Astrocyte (in vitro differentiated cells and primary cell): ENCODE measurements around the gene PTRH1. TPM values are rescaled to one million over a fixed set of nuclear protein-coding genes. Genes with fewer than 3 reads are reported as not detected.

Source experiments
- DNase-seq: peaks from one replicate; pipeline ENCODE4 v3.0.0-alpha.2; 2010; ENCODE audit warnings: low read depth
- FAIRE-seq: peaks from 2 replicates; lab custom pipeline; 2011; peaks lifted over from hg19 to GRCh38; lab: Jason Lieb, UNC
- H2AFZ ChIP-seq: 2 replicates; pipeline ENCODE4 v1.6.0; 2012; ENCODE audit warnings: low read depth, low read length, inconsistent platforms
- H3K27ac ChIP-seq: 2 replicates; pipeline ENCODE4 v1.5.1; 2011; ENCODE audit warnings: low read depth, low read length, inconsistent platforms
- H3K27me3 ChIP-seq: 2 replicates; pipeline ENCODE4 v1.6.0; 2011; ENCODE audit warnings: low read length, inconsistent platforms; ENCODE audit not compliant: insufficient read depth
- H3K36me3 ChIP-seq: 2 replicates; pipeline ENCODE4 v1.5.1; 2011; ENCODE audit warnings: low read length, inconsistent platforms; ENCODE audit not compliant: insufficient read depth
- H3K4me1 ChIP-seq: 2 replicates; pipeline ENCODE4 v1.5.1; 2011; ENCODE audit warnings: low read length, inconsistent platforms; ENCODE audit not compliant: insufficient read depth
- H3K4me2 ChIP-seq: 2 replicates; pipeline ENCODE4 v1.6.0; 2012; ENCODE audit warnings: low read length, inconsistent platforms
- H3K4me3 ChIP-seq: 2 replicates; pipeline ENCODE4 v1.5.1; 2011; ENCODE audit warnings: low read depth, mild to moderate bottlenecking, low read length, inconsistent platforms; ENCODE audit not compliant: insufficient read depth
- H3K79me2 ChIP-seq: 2 replicates; pipeline ENCODE4 v1.6.0; 2012; ENCODE audit warnings: mild to moderate bottlenecking, low read length, inconsistent platforms; ENCODE audit not compliant: insufficient read depth
- H3K9ac ChIP-seq: 2 replicates; pipeline ENCODE4 v1.6.0; 2012; ENCODE audit warnings: mild to moderate bottlenecking, low read length, inconsistent platforms
- H3K9me3 ChIP-seq: 2 replicates; pipeline ENCODE4 v1.5.1; 2012; ENCODE audit warnings: low read depth, mild to moderate bottlenecking, low read length, inconsistent platforms; ENCODE audit not compliant: insufficient read depth
- H4K20me1 ChIP-seq: 2 replicates; pipeline ENCODE4 v1.6.0; 2012; ENCODE audit warnings: low read length, inconsistent platforms; ENCODE audit not compliant: insufficient read depth
- H3K27ac Mint-ChIP-seq: one replicate; pipeline ENCODE4 v1.8.0; 2021; ENCODE audit warnings: mild to moderate bottlenecking, mixed read lengths; ENCODE audit not compliant: unreplicated experiment
- H3K27me3 Mint-ChIP-seq: one replicate; pipeline ENCODE4 v1.8.0; 2021; ENCODE audit warnings: low read depth, mixed read lengths; ENCODE audit not compliant: unreplicated experiment
- H3K36me3 Mint-ChIP-seq: one replicate; pipeline ENCODE4 v1.8.0; 2021; ENCODE audit warnings: low read depth, mixed read lengths; ENCODE audit not compliant: unreplicated experiment
- H3K4me1 Mint-ChIP-seq: one replicate; pipeline ENCODE4 v1.8.0; 2021; ENCODE audit warnings: low read depth, mixed read lengths; ENCODE audit not compliant: unreplicated experiment
- H3K4me3 Mint-ChIP-seq: one replicate; pipeline ENCODE4 v1.8.0; 2021; ENCODE audit warnings: mild to moderate bottlenecking, moderate library complexity, mixed read lengths; ENCODE audit not compliant: unreplicated experiment
- H3K9me3 Mint-ChIP-seq: one replicate; pipeline ENCODE4 v1.8.0; 2021; ENCODE audit warnings: mild to moderate bottlenecking, mixed read lengths; ENCODE audit not compliant: unreplicated experiment
- EZH2 ChIP-seq: IDR thresholded peaks from 2 replicates; pipeline ENCODE4 v1.6.1; 2012; ENCODE audit warnings: mild to moderate bottlenecking, low read length, inconsistent platforms; ENCODE audit not compliant: insufficient read depth
- total RNA-seq: library from RNA; stranded (reverse); gene quantifications from 2 replicates; pipeline ENCODE4 v1.2.1, GENCODE V29; 2021
- TF ChIP-seq, protein P1 (sequence below): IDR thresholded peaks from 2 replicates; pipeline ENCODE4 v1.5.1; 2011; ENCODE audit warnings: low read depth, mild to moderate bottlenecking, inconsistent platforms, low read length, moderate library complexity; ENCODE audit not compliant: insufficient read depth

Gene PTRH1
- total RNA-seq, 1 donor from 2014 or later = 9.9 TPM

DNA sequence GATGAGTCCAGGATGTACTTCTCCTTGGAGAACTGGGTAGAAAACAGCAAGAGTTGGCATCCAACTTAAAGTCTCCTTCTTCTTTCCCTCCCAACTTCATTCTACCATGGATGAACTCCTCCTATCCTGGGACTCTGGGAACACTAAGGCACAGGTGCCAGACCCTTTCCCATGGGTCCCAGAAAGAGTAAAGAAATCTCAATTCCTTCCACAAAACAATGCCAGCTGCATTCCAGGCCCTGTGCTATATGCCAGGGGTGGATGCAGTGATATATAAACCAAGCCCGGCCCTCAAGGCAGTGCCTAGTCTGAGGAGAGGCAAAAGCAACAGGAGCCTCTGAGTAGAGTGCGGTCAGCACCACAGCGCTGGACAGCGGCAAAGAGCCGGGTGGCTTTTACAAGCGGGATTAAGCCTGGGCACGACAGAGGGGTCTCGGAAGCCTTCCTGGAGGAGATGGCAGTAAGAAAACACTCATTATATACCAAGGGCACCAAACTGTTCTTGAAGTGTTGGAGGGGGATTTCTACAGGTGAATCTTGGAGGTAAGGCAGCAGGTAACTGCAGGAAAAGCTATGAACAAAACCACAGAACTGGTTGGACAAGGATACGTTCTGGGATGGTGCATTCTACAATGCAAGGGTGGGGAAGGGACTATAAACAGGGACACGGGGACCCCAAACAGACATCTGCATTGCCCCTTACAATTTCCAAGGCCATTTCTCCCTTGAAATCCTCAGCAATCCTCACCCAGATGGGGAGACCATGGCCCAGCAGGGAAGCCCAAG is 36.0 kb upstream of the PTRH1 start:
- Histone ChIP-seq H3K27ac (no peak overlapping the region), H3K9me3 (no peaks in the 10 kb centered on the region), H2AFZ (no peak overlapping the region), H3K27me3 (peaks cover 18% of the 10 kb centered on the region), H3K36me3 (no peaks in the 10 kb centered on the region), H3K79me2 (no peaks in the 10 kb centered on the region), H3K9ac (no peak overlapping the region), H3K4me1 (no peaks in the 10 kb centered on the region), H3K4me3 (no peak overlapping the region), H4K20me1 (peaks cover 18% of the 10 kb centered on the region), H3K4me2 (no peak overlapping the region)
- no peak for TF ChIP-seq EZH2
- TF ChIP-seq, protein P1, sequence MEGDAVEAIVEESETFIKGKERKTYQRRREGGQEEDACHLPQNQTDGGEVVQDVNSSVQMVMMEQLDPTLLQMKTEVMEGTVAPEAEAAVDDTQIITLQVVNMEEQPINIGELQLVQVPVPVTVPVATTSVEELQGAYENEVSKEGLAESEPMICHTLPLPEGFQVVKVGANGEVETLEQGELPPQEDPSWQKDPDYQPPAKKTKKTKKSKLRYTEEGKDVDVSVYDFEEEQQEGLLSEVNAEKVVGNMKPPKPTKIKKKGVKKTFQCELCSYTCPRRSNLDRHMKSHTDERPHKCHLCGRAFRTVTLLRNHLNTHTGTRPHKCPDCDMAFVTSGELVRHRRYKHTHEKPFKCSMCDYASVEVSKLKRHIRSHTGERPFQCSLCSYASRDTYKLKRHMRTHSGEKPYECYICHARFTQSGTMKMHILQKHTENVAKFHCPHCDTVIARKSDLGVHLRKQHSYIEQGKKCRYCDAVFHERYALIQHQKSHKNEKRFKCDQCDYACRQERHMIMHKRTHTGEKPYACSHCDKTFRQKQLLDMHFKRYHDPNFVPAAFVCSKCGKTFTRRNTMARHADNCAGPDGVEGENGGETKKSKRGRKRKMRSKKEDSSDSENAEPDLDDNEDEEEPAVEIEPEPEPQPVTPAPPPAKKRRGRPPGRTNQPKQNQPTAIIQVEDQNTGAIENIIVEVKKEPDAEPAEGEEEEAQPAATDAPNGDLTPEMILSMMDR = no peak
- FAIRE-seq (no peak), DNase-seq (no peak)
- Mint-ChIP-seq H3K4me3 (no peak overlapping the region), H3K4me1 (no peaks in the 10 kb centered on the region), H3K27ac (no peak overlapping the region), H3K36me3 (peaks cover 5% of the 10 kb centered on the region), H3K9me3 (no peaks in the 10 kb centered on the region), H3K27me3 (peaks cover 39% of the 10 kb centered on the region)

DNA sequence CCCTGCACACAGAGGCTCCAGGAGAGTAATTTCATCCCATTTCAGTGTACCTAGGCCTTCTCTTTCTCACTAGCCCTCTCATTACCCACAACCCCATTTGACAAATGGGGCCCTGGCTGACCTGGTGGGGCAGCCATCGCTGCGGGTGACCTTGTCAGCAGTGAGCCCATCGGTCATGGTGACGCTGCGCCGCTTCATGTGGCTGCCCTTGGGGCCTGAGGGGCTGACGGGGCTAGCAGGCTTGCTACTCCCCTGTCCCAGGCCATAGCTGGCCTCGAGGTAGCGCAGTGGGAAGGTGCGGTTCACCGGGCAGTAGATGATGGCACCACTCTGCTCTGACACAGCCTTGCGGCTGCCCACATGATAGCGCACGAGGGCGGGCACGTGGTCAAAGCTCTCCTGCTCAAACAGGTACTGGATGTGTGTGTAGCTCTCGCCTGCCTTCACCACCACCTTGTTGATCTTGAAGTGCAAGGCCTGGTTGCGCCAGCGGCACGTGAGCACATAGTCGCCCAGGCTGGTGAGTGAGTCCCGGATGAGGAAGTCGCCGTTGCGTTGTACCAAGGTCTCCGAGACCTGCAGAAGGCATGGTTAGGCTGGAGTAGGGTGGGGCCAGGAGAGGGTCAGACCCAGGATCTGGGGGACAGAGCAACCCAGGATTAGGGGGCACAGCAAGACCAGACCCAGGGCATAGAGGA is 33.8 kb upstream of the PTRH1 start:
- Histone ChIP-seq H3K9me3 (no peaks in the 10 kb centered on the region), H3K4me3 (no peak overlapping the region), H2AFZ (no peak overlapping the region), H3K27me3 (peaks cover 13% of the 10 kb centered on the region), H4K20me1 (peaks cover 18% of the 10 kb centered on the region), H3K4me1 (no peaks in the 10 kb centered on the region), H3K4me2 (no peak overlapping the region), H3K9ac (no peak overlapping the region), H3K27ac (no peak overlapping the region), H3K36me3 (no peaks in the 10 kb centered on the region), H3K79me2 (no peaks in the 10 kb centered on the region)
- Mint-ChIP-seq H3K27me3 (peaks cover 33% of the 10 kb centered on the region), H3K27ac (no peak overlapping the region), H3K9me3 (no peaks in the 10 kb centered on the region), H3K36me3 (peaks cover 5% of the 10 kb centered on the region), H3K4me3 (no peak overlapping the region), H3K4me1 (no peaks in the 10 kb centered on the region)
- TF ChIP-seq, protein P1 = no peak
- no peak for TF ChIP-seq EZH2
- no peak for DNase-seq
- no peak for FAIRE-seq
